Skeletal muscle satellite cell (primary cell): Measurements from ENCODE around the gene ITPRID2.

Experiments used
- H3K27me3 ChIP-seq: 2 replicates; pipeline ENCODE4 v1.7.0; 2013; ENCODE audit warnings: low read length; ENCODE audit not compliant: control insufficient read depth, insufficient read depth
- H3K36me3 ChIP-seq: 2 replicates; pipeline ENCODE4 v1.7.0; 2013; ENCODE audit warnings: mild to moderate bottlenecking, control low read depth, low read length; ENCODE audit not compliant: insufficient read depth
- H3K4me1 ChIP-seq: 2 replicates; pipeline ENCODE4 v1.7.0; 2013; ENCODE audit warnings: low read length; ENCODE audit not compliant: control insufficient read depth, insufficient read depth
- H3K4me2 ChIP-seq: 2 replicates; pipeline ENCODE4 v1.7.0; 2013; ENCODE audit warnings: mild to moderate bottlenecking, low read length
- H3K4me3 ChIP-seq: 2 replicates; pipeline ENCODE4 v1.7.0; 2013; ENCODE audit warnings: low read length
- H3K9ac ChIP-seq: 2 replicates; pipeline ENCODE4 v1.7.0; 2013; ENCODE audit warnings: mild to moderate bottlenecking, low read depth, low read length, moderate library complexity
- H3K9me3 ChIP-seq: replicated peaks from 2 replicates; pipeline ENCODE4 v1.7.0; 2013; ENCODE audit warnings: mild to moderate bottlenecking, control low read depth, low read length

ITPRID2 gene

DNA sequence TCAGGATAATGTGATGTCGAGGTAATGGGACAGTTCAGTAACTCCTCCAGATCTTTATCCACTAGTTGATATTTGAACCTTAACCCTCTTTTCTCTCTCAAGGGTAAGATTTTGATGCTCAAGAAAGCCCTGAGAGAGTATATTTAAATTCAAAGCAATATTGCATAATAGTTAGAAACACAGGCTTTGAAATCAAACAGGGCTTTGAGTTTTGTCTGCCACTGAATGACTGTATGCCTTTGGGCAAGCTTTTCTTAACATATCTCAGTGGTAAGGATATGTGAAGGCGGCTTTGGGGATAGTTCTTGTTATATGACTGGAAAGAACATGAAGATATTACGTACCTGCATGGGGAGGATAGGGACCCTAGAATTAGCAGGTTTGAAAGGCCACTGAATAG, 11.1 kb downstream of the ITPRID2 start:
- Histone ChIP-seq H3K4me3 (no peak overlapping the region), H3K4me1 (no peaks in the 10 kb centered on the region), H3K9ac (no peak overlapping the region), H3K9me3 (no peaks in the 10 kb centered on the region), H3K36me3 (peaks cover 69% of the 10 kb centered on the region), H3K27me3 (no peaks in the 10 kb centered on the region), H3K4me2 (no peak overlapping the region)

GRCh38 chr2:181904022-181904632, 12.6 kb downstream of the ITPRID2 start:
- H3K4me1 ChIP-seq, result no peaks in the 10 kb centered on the region
- H3K9me3 ChIP-seq, result no peaks in the 10 kb centered on the region
- no peak overlapping the region for H3K4me2 ChIP-seq
- peaks cover 68% of the 10 kb centered on the region for H3K36me3 ChIP-seq
- no peak overlapping the region for H3K4me3 ChIP-seq
- H3K9ac ChIP-seq, result no peak overlapping the region
- no peaks in the 10 kb centered on the region for H3K27me3 ChIP-seq

- no peaks in the 10 kb centered on the region for H3K27me3 ChIP-seq
- no peak overlapping the region for H3K9ac ChIP-seq
- H3K4me2 ChIP-seq, result no peak overlapping the region
- H3K4me1 ChIP-seq, result no peaks in the 10 kb centered on the region
- peaks cover 67% of the 10 kb centered on the region for H3K36me3 ChIP-seq
- H3K4me3 ChIP-seq, result no peak overlapping the region
- no peaks in the 10 kb centered on the region for H3K9me3 ChIP-seq
Observed at GRCh38 chr2:181907057-181907456, 15.5 kb downstream of the ITPRID2 start.

- Histone ChIP-seq H3K36me3 (peaks cover 66% of the 10 kb centered on the region), H3K4me1 (no peaks in the 10 kb centered on the region), H3K9me3 (no peaks in the 10 kb centered on the region), H3K9ac (no peak overlapping the region), H3K4me3 (no peak overlapping the region), H3K4me2 (no peak overlapping the region), H3K27me3 (no peaks in the 10 kb centered on the region)
Observed at GRCh38 chr2:181907635-181908034, 16.1 kb downstream of the ITPRID2 start.

- Histone ChIP-seq H3K36me3 (peaks cover 69% of the 10 kb centered on the region), H3K27me3 (no peaks in the 10 kb centered on the region), H3K4me3 (no peak overlapping the region), H3K9ac (no peak overlapping the region), H3K9me3 (no peaks in the 10 kb centered on the region), H3K4me1 (no peaks in the 10 kb centered on the region), H3K4me2 (no peak overlapping the region)
Observed at GRCh38 chr2:181910028-181910831, 18.7 kb downstream of the ITPRID2 start.

- Histone ChIP-seq H3K9me3 (no peaks in the 10 kb centered on the region), H3K4me1 (peaks cover 10% of the 10 kb centered on the region), H3K4me2 (no peak overlapping the region), H3K4me3 (no peak overlapping the region), H3K9ac (no peak overlapping the region), H3K36me3 (peaks cover 77% of the 10 kb centered on the region), H3K27me3 (no peaks in the 10 kb centered on the region)
Observed at GRCh38 chr2:181911830-181912229, 20.3 kb downstream of the ITPRID2 start.

- H3K4me3 ChIP-seq, result no peak overlapping the region
- no peak overlapping the region for H3K4me2 ChIP-seq
- H3K27me3 ChIP-seq, result no peaks in the 10 kb centered on the region
- H3K4me1 ChIP-seq, result peaks cover 18% of the 10 kb centered on the region
- peaks cover 89% of the 10 kb centered on the region for H3K36me3 ChIP-seq
- H3K9ac ChIP-seq, result no peak overlapping the region
- no peaks in the 10 kb centered on the region for H3K9me3 ChIP-seq
Observed at GRCh38 chr2:181915102-181915501, 23.6 kb downstream of the ITPRID2 start.

DNA sequence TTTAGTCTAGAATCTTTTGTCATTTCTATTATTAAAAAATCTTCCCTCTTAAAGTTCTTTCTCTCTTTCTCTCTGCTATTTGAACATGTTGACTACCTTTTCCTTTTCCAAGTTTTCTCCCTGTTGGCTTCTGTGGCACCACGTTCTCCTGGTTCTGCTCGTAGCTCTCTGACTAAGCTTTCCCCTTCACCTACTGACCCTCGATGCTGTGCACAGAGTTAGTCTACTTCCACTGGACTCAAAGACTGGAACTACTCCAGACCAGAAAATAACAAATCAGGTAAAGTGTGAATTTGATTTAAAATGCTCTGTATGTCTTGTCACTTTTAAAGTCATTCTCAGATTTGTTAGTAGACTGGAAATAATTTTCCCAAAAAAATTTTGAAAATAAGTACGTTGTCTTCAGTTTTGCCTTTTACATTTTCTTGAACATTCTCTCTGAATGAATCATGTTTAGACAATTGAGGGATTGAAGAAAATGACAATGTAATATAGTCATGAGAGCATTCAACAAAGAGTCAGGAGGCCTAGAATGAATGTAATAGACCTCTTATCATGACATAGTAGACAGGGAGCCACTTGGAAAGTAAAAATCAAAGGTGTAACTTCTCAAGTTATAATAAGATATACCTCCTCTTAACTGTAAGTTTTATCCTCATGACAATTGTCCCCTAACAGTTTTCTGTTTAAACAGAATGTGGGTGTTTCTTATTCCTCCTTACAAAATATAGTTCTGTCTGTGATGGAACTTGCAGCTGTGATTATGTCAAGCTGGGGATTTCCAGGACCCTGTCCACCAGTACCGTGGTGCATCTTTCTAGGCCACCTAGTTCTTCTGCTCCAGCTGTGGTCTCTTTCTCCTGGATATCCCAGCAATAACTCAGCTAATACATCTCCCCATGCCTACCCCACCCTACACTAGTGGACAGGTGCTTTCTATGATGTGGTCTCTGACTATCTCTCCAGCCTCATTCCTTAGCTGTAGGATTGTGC, 25.5 kb downstream of the ITPRID2 start:
- Histone ChIP-seq H3K36me3 (peaks cover 82% of the 10 kb centered on the region), H3K4me3 (no peak overlapping the region), H3K27me3 (no peaks in the 10 kb centered on the region), H3K9ac (no peak overlapping the region), H3K4me2 (peak overlapping the region; percentile 11), H3K9me3 (no peaks in the 10 kb centered on the region), H3K4me1 (peaks cover 18% of the 10 kb centered on the region)

DNA sequence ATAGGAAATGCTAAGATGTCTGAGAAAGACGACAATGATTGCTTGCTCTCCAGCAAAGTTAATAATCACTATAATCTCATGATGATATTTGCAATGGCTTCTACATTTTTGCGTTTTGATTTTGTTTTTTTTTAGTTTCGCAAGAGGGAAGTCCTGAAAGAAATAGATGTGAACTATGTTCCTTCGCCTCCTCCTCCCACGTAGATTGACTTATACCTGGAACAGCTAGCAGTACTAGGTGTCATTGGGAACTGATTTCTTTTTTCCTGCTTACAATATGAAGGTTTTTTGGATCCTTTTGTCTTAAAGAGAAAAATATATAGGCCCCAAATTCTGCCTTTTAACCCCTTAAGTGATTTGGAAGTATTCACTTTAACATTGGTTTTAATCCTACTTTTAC, 26.7 kb downstream of the ITPRID2 start:
- H3K9me3 ChIP-seq, result no peaks in the 10 kb centered on the region
- peaks cover 85% of the 10 kb centered on the region for H3K36me3 ChIP-seq
- H3K27me3 ChIP-seq, result no peaks in the 10 kb centered on the region
- no peak overlapping the region for H3K4me2 ChIP-seq
- no peak overlapping the region for H3K4me3 ChIP-seq
- H3K4me1 ChIP-seq, result peaks cover 18% of the 10 kb centered on the region
- no peak overlapping the region for H3K9ac ChIP-seq

GRCh38 chr2:181923121-181923520, 31.6 kb downstream of the ITPRID2 start:
- H3K4me2 ChIP-seq, result no peak overlapping the region
- peaks cover 85% of the 10 kb centered on the region for H3K36me3 ChIP-seq
- no peak overlapping the region for H3K4me3 ChIP-seq
- no peaks in the 10 kb centered on the region for H3K9me3 ChIP-seq
- no peaks in the 10 kb centered on the region for H3K4me1 ChIP-seq
- no peaks in the 10 kb centered on the region for H3K27me3 ChIP-seq
- H3K9ac ChIP-seq, result no peak overlapping the region

DNA sequence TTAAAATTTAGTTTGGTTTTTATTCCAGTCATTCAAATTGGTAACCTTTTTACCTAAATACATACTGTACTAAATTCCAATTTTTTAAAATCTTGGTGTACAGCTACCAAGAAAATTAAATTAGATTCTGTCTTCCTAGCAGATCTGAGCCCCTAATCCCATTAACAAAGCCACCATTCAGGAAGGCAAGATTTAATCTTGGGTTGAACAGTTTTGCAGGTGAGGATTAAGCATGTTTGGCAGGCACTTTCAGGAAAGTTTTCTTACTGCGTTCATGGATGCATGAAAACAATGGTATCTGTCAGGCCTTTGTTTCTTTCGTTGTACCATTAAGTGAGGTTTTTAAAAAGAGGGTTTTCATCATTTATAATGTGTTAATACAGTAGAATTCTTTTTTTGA, 32.8 kb downstream of the ITPRID2 start:
- Histone ChIP-seq H3K4me2 (no peak overlapping the region), H3K4me3 (no peak overlapping the region), H3K36me3 (peaks cover 76% of the 10 kb centered on the region), H3K9me3 (no peaks in the 10 kb centered on the region), H3K27me3 (no peaks in the 10 kb centered on the region), H3K9ac (no peak overlapping the region), H3K4me1 (no peaks in the 10 kb centered on the region)
